Measurements from ENCODE around the gene FER.
"Not testable (repeated sequence)": the region's sequence is repeated elsewhere in the genome, so short reads cannot be mapped to it uniquely, and the experiment has no call there.

Gene FER

DNA sequence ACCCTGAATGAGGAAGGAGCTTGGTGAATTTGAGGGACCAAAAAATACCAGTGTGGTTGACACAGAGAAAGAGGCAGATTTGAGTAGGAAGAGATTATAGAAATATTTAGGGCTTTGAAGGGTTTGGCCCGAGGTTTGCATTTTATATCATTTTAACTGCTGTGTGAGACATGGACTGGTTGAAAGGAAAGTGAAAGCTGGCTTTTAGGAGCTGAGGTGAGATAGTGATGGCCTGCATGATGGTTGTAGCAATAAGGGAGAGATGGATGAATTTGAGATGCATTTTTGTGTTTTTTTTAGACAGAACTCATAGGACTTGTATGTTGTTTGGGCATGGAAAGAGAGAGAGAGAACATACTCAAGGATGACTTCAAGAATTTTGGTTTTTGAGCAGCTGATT, 21.7 kb downstream of the FER start:
- ChIA-PET POLR2A (ENCODE audit: low non-redundant PET) (no interaction called here), CTCF (interaction anchor here (0.6 to 0.8 kb wide), 2 partner anchors 20 to 279 kb away, joined by 3 to 4 read pairs; no protein-coding TSS in a partner anchor)
- TF ChIP-seq, protein P1, sequence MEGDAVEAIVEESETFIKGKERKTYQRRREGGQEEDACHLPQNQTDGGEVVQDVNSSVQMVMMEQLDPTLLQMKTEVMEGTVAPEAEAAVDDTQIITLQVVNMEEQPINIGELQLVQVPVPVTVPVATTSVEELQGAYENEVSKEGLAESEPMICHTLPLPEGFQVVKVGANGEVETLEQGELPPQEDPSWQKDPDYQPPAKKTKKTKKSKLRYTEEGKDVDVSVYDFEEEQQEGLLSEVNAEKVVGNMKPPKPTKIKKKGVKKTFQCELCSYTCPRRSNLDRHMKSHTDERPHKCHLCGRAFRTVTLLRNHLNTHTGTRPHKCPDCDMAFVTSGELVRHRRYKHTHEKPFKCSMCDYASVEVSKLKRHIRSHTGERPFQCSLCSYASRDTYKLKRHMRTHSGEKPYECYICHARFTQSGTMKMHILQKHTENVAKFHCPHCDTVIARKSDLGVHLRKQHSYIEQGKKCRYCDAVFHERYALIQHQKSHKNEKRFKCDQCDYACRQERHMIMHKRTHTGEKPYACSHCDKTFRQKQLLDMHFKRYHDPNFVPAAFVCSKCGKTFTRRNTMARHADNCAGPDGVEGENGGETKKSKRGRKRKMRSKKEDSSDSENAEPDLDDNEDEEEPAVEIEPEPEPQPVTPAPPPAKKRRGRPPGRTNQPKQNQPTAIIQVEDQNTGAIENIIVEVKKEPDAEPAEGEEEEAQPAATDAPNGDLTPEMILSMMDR (conservative IDR thresholded peaks at IDR 0.05; ENCODE audit: low read depth) = no peak
- H3K27ac ChIP-seq = no peak overlapping the region
- DNase-seq (ENCODE audit: low spot score) = no peak

DNA sequence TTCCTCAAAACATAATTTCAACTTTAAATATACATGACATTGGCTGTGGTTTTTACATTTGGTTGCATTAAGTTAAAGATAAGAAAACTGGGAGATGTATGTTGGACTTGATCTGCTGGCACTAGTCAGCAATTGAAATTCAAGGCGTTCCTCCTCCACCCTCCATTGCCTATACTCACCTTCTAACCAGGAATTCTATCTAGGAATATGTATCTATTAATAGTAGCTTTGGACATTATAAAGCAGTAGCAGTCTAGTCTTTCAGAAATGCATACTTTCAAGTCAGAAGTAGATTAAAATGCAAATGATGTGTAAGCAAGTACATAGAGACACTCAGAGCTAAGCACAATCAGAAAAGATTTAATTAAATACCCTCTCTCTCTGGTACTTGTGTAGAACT, 24.9 kb downstream of the FER start:
- ChIA-PET CTCF (interaction anchor here (0.6 kb wide), 1 partner anchor 20 kb away, joined by 5 read pairs; no protein-coding TSS in a partner anchor), POLR2A (ENCODE audit: low non-redundant PET) (no interaction called here)
- DNase-seq (ENCODE audit: low spot score) = no peak
- TF ChIP-seq, protein P1 (conservative IDR thresholded peaks at IDR 0.05; ENCODE audit: low read depth) = no peak
- no peak overlapping the region for H3K27ac ChIP-seq

- no peak for DNase-seq (ENCODE audit: low spot score)
- TF ChIP-seq, protein P1 (conservative IDR thresholded peaks at IDR 0.05; ENCODE audit: low read depth) = no peak
- ChIA-PET CTCF (no interaction called here), POLR2A (ENCODE audit: low non-redundant PET) (no interaction called here)
- H3K27ac ChIP-seq = no peak overlapping the region
These were observed 25.6 kb downstream of the FER start for GRCh38 chr5:108773330-108773729.

DNA sequence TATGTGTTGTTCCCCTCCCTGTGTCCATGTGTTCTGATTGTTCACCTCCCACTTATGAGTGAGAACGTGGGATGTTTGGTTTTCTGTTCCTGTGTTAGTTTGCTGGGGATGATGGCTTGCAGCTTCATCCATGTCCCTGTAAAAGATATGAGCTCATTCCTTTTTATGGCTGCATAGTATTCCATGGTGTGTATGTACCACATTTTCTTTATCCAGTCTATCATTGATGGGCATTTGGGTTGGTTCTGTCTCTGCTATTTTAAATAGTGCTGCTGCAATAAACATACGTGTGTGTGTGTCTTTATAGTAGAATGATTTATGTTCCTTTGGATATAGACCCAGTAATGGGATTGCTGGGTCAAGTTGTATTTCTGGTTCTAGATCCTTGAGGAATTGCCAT, 26.4 kb downstream of the FER start:
- DNase-seq (ENCODE audit: low spot score); POLR2A ChIA-PET (ENCODE audit: low non-redundant PET); CTCF ChIA-PET: not testable (repeated sequence)

DNA sequence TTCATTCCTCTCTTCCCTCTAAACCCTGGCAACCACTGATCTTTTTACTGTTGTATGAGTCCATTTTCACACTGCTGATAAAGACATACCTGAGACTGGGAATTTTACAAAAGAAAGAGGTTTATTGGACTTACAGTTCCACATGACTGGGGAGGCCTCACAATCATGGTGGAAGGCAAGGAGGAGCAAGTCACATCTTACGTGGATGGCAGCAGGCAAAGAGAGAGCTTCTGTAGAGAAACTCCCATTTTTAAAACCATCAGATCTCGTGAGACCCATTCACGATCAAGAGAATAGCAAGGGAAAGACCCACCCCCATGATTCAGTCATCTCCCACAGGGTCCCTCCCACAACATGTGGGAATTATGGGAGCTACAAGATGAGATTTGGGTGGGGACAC, 29.9 kb downstream of the FER start:
- H3K27ac ChIP-seq; CTCF ChIA-PET; POLR2A ChIA-PET (ENCODE audit: low non-redundant PET); DNase-seq (ENCODE audit: low spot score): not testable (repeated sequence)

More for the DNA sequence above, 26.4 kb downstream of the FER start:
- H3K27ac ChIP-seq = not testable (repeated sequence)

GRCh38 chr5:108784577-108784976, 36.9 kb downstream of the FER start:
- POLR2A ChIA-PET (ENCODE audit: low non-redundant PET); H3K27ac ChIP-seq; CTCF ChIA-PET; DNase-seq (ENCODE audit: low spot score): not testable (repeated sequence)

GRCh38 chr5:108786806-108787483, 39.2 kb downstream of the FER start:
- no peak for DNase-seq (ENCODE audit: low spot score)
- TF ChIP-seq, protein P1 (conservative IDR thresholded peaks at IDR 0.05; ENCODE audit: low read depth) = no peak
- H3K27ac ChIP-seq = no peak overlapping the region
- CTCF ChIA-PET = interaction anchor here (0.9 kb wide), 1 partner anchor 41 kb away, joined by 3 read pairs; no protein-coding TSS in a partner anchor
- POLR2A ChIA-PET (ENCODE audit: low non-redundant PET) = no interaction called here

GRCh38 chr5:108788142-108788541, 40.4 kb downstream of the FER start:
- H3K27ac ChIP-seq = peak overlapping the region; percentile 21
- TF ChIP-seq, protein P1 (conservative IDR thresholded peaks at IDR 0.05; ENCODE audit: low read depth) = no peak
- DNase-seq (ENCODE audit: low spot score) = no peak
- ChIA-PET CTCF (interaction anchor here (0.6 to 1.0 kb wide), 4 partner anchors 12 to 993 kb away, joined by 3 read pairs; no protein-coding TSS in a partner anchor), POLR2A (ENCODE audit: low non-redundant PET) (no interaction called here)
